ENCODE results near the gene MAGI2.

MAGI2 gene

GRCh38 chr7:78752554-78752953 lies 700.9 kb downstream of the MAGI2 start:
- no peak for TF ChIP-seq EZH2phosphoT487 (IDR thresholded peaks at IDR 0.05; ENCODE audit: borderline replicate concordance)
- H3F3A ChIP-seq (ENCODE audit: low read depth), result no peaks in the 10 kb centered on the region
- no peak overlapping the region for H3K9ac ChIP-seq (ENCODE audit: low read depth, low read length, poor library complexity, severe bottlenecking)
- H3K27me3 ChIP-seq (ENCODE audit: insufficient read depth, low read length, poor library complexity, severe bottlenecking), result no peaks in the 10 kb centered on the region
- H4K20me1 ChIP-seq (ENCODE audit: insufficient read depth, low read length, poor library complexity, severe bottlenecking), result no peaks in the 10 kb centered on the region
- H3K4me2 ChIP-seq (ENCODE audit: low read depth, low read length, poor library complexity, severe bottlenecking), result no peak overlapping the region
- no peaks in the 10 kb centered on the region for H3K9me2 ChIP-seq (replicated peaks; ENCODE audit: low read depth, low read length)
- no peaks in the 10 kb centered on the region for H3K36me3 ChIP-seq (ENCODE audit: insufficient read depth, low read length)
- no peaks in the 10 kb centered on the region for H3K4me1 ChIP-seq (ENCODE audit: insufficient read depth, low read length, poor library complexity, severe bottlenecking)
- no peaks in the 10 kb centered on the region for H3K9me3 ChIP-seq (ENCODE audit: insufficient read depth, low read depth, low read length)
- H3K4me3 ChIP-seq (ENCODE audit: low read length, poor library complexity, severe bottlenecking), result no peak overlapping the region
- H2AFZ ChIP-seq (ENCODE audit: low read length), result no peak overlapping the region
- no peaks in the 10 kb centered on the region for H3K79me2 ChIP-seq (ENCODE audit: insufficient read depth, low read length)

GRCh38 chr7:78751253-78751652 lies 702.2 kb downstream of the MAGI2 start:
- Histone ChIP-seq H3K9me3 (ENCODE audit: insufficient read depth, low read depth, low read length) (no peaks in the 10 kb centered on the region), H3K4me3 (ENCODE audit: low read length, poor library complexity, severe bottlenecking) (no peak overlapping the region), H3K27me3 (ENCODE audit: insufficient read depth, low read length, poor library complexity, severe bottlenecking) (no peaks in the 10 kb centered on the region), H3K36me3 (ENCODE audit: insufficient read depth, low read length) (no peaks in the 10 kb centered on the region), H3K9me2 (replicated peaks; ENCODE audit: low read depth, low read length) (no peaks in the 10 kb centered on the region), H3K9ac (ENCODE audit: low read depth, low read length, poor library complexity, severe bottlenecking) (no peak overlapping the region), H4K20me1 (ENCODE audit: insufficient read depth, low read length, poor library complexity, severe bottlenecking) (no peaks in the 10 kb centered on the region), H3K79me2 (ENCODE audit: insufficient read depth, low read length) (no peaks in the 10 kb centered on the region), H2AFZ (ENCODE audit: low read length) (no peak overlapping the region), H3K4me2 (ENCODE audit: low read depth, low read length, poor library complexity, severe bottlenecking) (no peak overlapping the region), H3F3A (ENCODE audit: low read depth) (no peaks in the 10 kb centered on the region), H3K4me1 (ENCODE audit: insufficient read depth, low read length, poor library complexity, severe bottlenecking) (no peaks in the 10 kb centered on the region)
- no peak for TF ChIP-seq EZH2phosphoT487 (IDR thresholded peaks at IDR 0.05; ENCODE audit: borderline replicate concordance)
- TF ChIP-seq CTCF (conservative IDR thresholded peaks at IDR 0.05; ENCODE audit: low read length), result no peak

- Histone ChIP-seq H3F3A (ENCODE audit: low read depth) (no peaks in the 10 kb centered on the region), H3K36me3 (ENCODE audit: insufficient read depth, low read length) (no peaks in the 10 kb centered on the region), H3K9me2 (replicated peaks; ENCODE audit: low read depth, low read length) (no peaks in the 10 kb centered on the region), H3K9me3 (ENCODE audit: insufficient read depth, low read depth, low read length) (no peaks in the 10 kb centered on the region), H2AFZ (ENCODE audit: low read length) (no peak overlapping the region), H3K4me3 (ENCODE audit: low read length, poor library complexity, severe bottlenecking) (no peak overlapping the region), H3K4me1 (ENCODE audit: insufficient read depth, low read length, poor library complexity, severe bottlenecking) (no peaks in the 10 kb centered on the region), H3K4me2 (ENCODE audit: low read depth, low read length, poor library complexity, severe bottlenecking) (no peak overlapping the region), H4K20me1 (ENCODE audit: insufficient read depth, low read length, poor library complexity, severe bottlenecking) (no peaks in the 10 kb centered on the region), H3K27me3 (ENCODE audit: insufficient read depth, low read length, poor library complexity, severe bottlenecking) (no peaks in the 10 kb centered on the region), H3K79me2 (ENCODE audit: insufficient read depth, low read length) (no peaks in the 10 kb centered on the region), H3K9ac (ENCODE audit: low read depth, low read length, poor library complexity, severe bottlenecking) (no peak overlapping the region)
- TF ChIP-seq EZH2phosphoT487 (IDR thresholded peaks at IDR 0.05; ENCODE audit: borderline replicate concordance) (no peak), CTCF (conservative IDR thresholded peaks at IDR 0.05; ENCODE audit: low read length) (no peak)
Observed at GRCh38 chr7:78749052-78749746, 704.3 kb downstream of the MAGI2 start.

- H3K4me3 ChIP-seq (ENCODE audit: low read length, poor library complexity, severe bottlenecking), result no peak overlapping the region
- no peak for TF ChIP-seq EZH2phosphoT487 (IDR thresholded peaks at IDR 0.05; ENCODE audit: borderline replicate concordance)
- no peak for TF ChIP-seq CTCF (conservative IDR thresholded peaks at IDR 0.05; ENCODE audit: low read length)
Observed at GRCh38 chr7:78747592-78747991, 705.9 kb downstream of the MAGI2 start.

More at GRCh38 chr7:78747592-78747991, 705.9 kb downstream of the MAGI2 start:
- no peak overlapping the region for H3K4me2 ChIP-seq (ENCODE audit: low read depth, low read length, poor library complexity, severe bottlenecking)
- H3F3A ChIP-seq (ENCODE audit: low read depth), result no peaks in the 10 kb centered on the region
- no peaks in the 10 kb centered on the region for H4K20me1 ChIP-seq (ENCODE audit: insufficient read depth, low read length, poor library complexity, severe bottlenecking)
- no peaks in the 10 kb centered on the region for H3K79me2 ChIP-seq (ENCODE audit: insufficient read depth, low read length)
- no peak overlapping the region for H2AFZ ChIP-seq (ENCODE audit: low read length)
- H3K9me3 ChIP-seq (ENCODE audit: insufficient read depth, low read depth, low read length), result no peaks in the 10 kb centered on the region
- no peaks in the 10 kb centered on the region for H3K36me3 ChIP-seq (ENCODE audit: insufficient read depth, low read length)
- H3K9me2 ChIP-seq (replicated peaks; ENCODE audit: low read depth, low read length), result no peaks in the 10 kb centered on the region
- H3K4me1 ChIP-seq (ENCODE audit: insufficient read depth, low read length, poor library complexity, severe bottlenecking), result no peaks in the 10 kb centered on the region
- H3K27me3 ChIP-seq (ENCODE audit: insufficient read depth, low read length, poor library complexity, severe bottlenecking), result no peaks in the 10 kb centered on the region
- no peak overlapping the region for H3K9ac ChIP-seq (ENCODE audit: low read depth, low read length, poor library complexity, severe bottlenecking)

Measured in Loucy (cell line).